HEK293 (cell line): ENCODE results near the gene SYNGR4.

Experiments
- CTCF ChIA-PET: fragments of 350-600 bp; formaldehyde crosslinking; extraction: SDS; loops from one replicate; lab custom pipeline; 2021; ENCODE audit warnings: antibody characterized with exemption; lab: Yijun Ruan, JAX
- POLR2A ChIA-PET: fragments of 300-600 bp; formaldehyde crosslinking; extraction: SDS; loops from one replicate; lab custom pipeline; 2020; ENCODE audit warnings: antibody characterized with exemption, inconsistent platforms; lab: Yijun Ruan, JAX
- H3K27ac ChIP-seq: fragments of 200-500 bp; sonication (Bioruptor generic); 2 replicates; pipeline ENCODE4 v1.5.1; 2014; ENCODE audit warnings: low read depth, low read length, control low read depth, inconsistent platforms; ENCODE audit errors: extremely low read depth
- H3K36me3 ChIP-seq, 2 experiments: fragments of 200-500 bp in 1 of 2; sonication (Bioruptor generic) in 1 of 2; 1 replicate in 1 of 2; 2 replicates in 1 of 2; pipeline ENCODE4 v1.5.1; 2014 to 2017; ENCODE audit warnings: inconsistent platforms in 2 of 2, low read length in 2 of 2; ENCODE audit not compliant: control insufficient read depth in 2 of 2, insufficient read depth in 1 of 2
- H3K4me1 ChIP-seq: fragments of 200-500 bp; sonication (Bioruptor generic); 2 replicates; pipeline ENCODE4 v1.5.1; 2014; ENCODE audit warnings: mild to moderate bottlenecking, low read length, inconsistent platforms; ENCODE audit not compliant: control insufficient read depth, insufficient read depth
- H3K4me3 ChIP-seq: 2 replicates; pipeline ENCODE4 v1.5.1; 2011; ENCODE audit warnings: low read depth, mild to moderate bottlenecking, control low read depth, low read length, moderate library complexity
- H3K9me3 ChIP-seq: fragments of 200-500 bp; sonication (Bioruptor generic); 2 replicates; pipeline ENCODE4 v1.5.1; 2014; ENCODE audit warnings: low read depth, low read length, inconsistent platforms; ENCODE audit not compliant: control insufficient read depth, insufficient read depth
- BCL11A ChIP-seq: fragments of 450-650 bp; formaldehyde crosslinking; IDR thresholded peaks from 2 replicates; pipeline ENCODE4 v1.5.1; 2016; ENCODE audit warnings: low read depth, missing biosample characterization, missing genetic modification characterization
- GLI2 ChIP-seq: fragments of 450-650 bp; formaldehyde crosslinking; IDR thresholded peaks from 2 replicates; pipeline ENCODE4; 2017; ENCODE audit warnings: missing biosample characterization, missing genetic modification characterization, low read depth, borderline replicate concordance
- GLIS2 ChIP-seq: fragments of 450-650 bp; formaldehyde crosslinking; IDR thresholded peaks from 2 replicates; pipeline ENCODE4 v1.5.1; 2016; ENCODE audit warnings: missing biosample characterization, missing genetic modification characterization
- HIC1 ChIP-seq: fragments of 450-650 bp; formaldehyde crosslinking; IDR thresholded peaks from 2 replicates; pipeline ENCODE4 v1.5.1; 2016; ENCODE audit warnings: missing biosample characterization, missing genetic modification characterization
- HOXC10 ChIP-seq: sonication (generic); formaldehyde crosslinking; IDR thresholded peaks from 2 replicates; pipeline ENCODE4 v1.8.1; 2023; ENCODE audit warnings: mild to moderate bottlenecking, missing genetic modification reagents
- KLF8 ChIP-seq: fragments of 450-650 bp; formaldehyde crosslinking; IDR thresholded peaks from 2 replicates; pipeline ENCODE4 v1.5.1; 2016; ENCODE audit warnings: missing biosample characterization, missing genetic modification characterization
- OSR2 ChIP-seq: fragments of 450-650 bp; formaldehyde crosslinking; IDR thresholded peaks from 2 replicates; pipeline ENCODE4 v1.5.1; 2016; ENCODE audit warnings: missing biosample characterization, missing genetic modification characterization
- SP2 ChIP-seq: fragments of 450-650 bp; formaldehyde crosslinking; IDR thresholded peaks from 2 replicates; pipeline ENCODE4 v1.5.1; 2016; ENCODE audit warnings: missing biosample characterization, missing genetic modification characterization
- SP3 ChIP-seq: fragments of 450-650 bp; formaldehyde crosslinking; IDR thresholded peaks from 2 replicates; pipeline ENCODE4 v1.5.1; 2016; ENCODE audit warnings: missing biosample characterization, missing genetic modification characterization
- ZBTB11 ChIP-seq: fragments of 450-650 bp; formaldehyde crosslinking; conservative IDR thresholded peaks from 2 replicates; pipeline ENCODE4 v1.5.1; 2016; ENCODE audit warnings: low read depth, missing biosample characterization, missing genetic modification characterization
- ZBTB20 ChIP-seq: fragments of 450-650 bp; formaldehyde crosslinking; IDR thresholded peaks from 2 replicates; pipeline ENCODE4 v1.5.1; 2016; ENCODE audit warnings: missing biosample characterization, missing genetic modification characterization
- ZFP69B ChIP-seq: fragments of 450-650 bp; formaldehyde crosslinking; IDR thresholded peaks from 2 replicates; pipeline ENCODE4 v1.5.1; 2016; ENCODE audit warnings: missing biosample characterization, missing genetic modification characterization
- ZNF146 ChIP-seq: fragments of 450-650 bp; formaldehyde crosslinking; IDR thresholded peaks from 2 replicates; pipeline ENCODE4 v1.5.1; 2016; ENCODE audit warnings: missing biosample characterization, missing genetic modification characterization
- ZNF394 ChIP-seq: fragments of 450-650 bp; formaldehyde crosslinking; IDR thresholded peaks from 2 replicates; pipeline ENCODE4 v1.5.1; 2016; ENCODE audit warnings: missing biosample characterization, missing genetic modification characterization, mild to moderate bottlenecking, moderate library complexity, borderline replicate concordance
- ZNF423 ChIP-seq: fragments of 450-650 bp; formaldehyde crosslinking; IDR thresholded peaks from 2 replicates; pipeline ENCODE4 v1.5.1; 2016; ENCODE audit warnings: missing biosample characterization, missing genetic modification characterization
- ZNF530 ChIP-seq: fragments of 450-650 bp; formaldehyde crosslinking; IDR thresholded peaks from 2 replicates; pipeline ENCODE4 v1.5.1; 2016; ENCODE audit warnings: low read depth, missing biosample characterization, missing genetic modification characterization
- ZNF558 ChIP-seq: fragments of 450-650 bp; formaldehyde crosslinking; IDR thresholded peaks from 2 replicates; pipeline ENCODE4 v1.5.1; 2016; ENCODE audit warnings: missing biosample characterization, missing genetic modification characterization
- ZNF596 ChIP-seq: fragments of 450-650 bp; IDR thresholded peaks from 2 replicates; pipeline ENCODE4 v1.5.0; 2018; ENCODE audit warnings: missing biosample characterization, mild to moderate bottlenecking, missing genetic modification characterization, moderate library complexity
- ZNF600 ChIP-seq: fragments of 450-650 bp; formaldehyde crosslinking; IDR thresholded peaks from 2 replicates; pipeline ENCODE4 v1.5.1; 2016; ENCODE audit warnings: missing biosample characterization, missing genetic modification characterization
- ZNF791 ChIP-seq: fragments of 450-650 bp; formaldehyde crosslinking; IDR thresholded peaks from 2 replicates; pipeline ENCODE4 v1.5.1; 2016; ENCODE audit warnings: missing biosample characterization, missing genetic modification characterization
- ZXDB ChIP-seq: fragments of 450-650 bp; formaldehyde crosslinking; IDR thresholded peaks from 2 replicates; pipeline ENCODE4 v1.5.1; 2016; ENCODE audit warnings: missing biosample characterization, missing genetic modification characterization
- TF ChIP-seq, protein P1 (sequence below): fragments of 450-650 bp; formaldehyde crosslinking; IDR thresholded peaks from 2 replicates; pipeline ENCODE4 v1.5.1; 2016; ENCODE audit warnings: missing biosample characterization, missing genetic modification characterization
- TF ChIP-seq, protein P2 (sequence below): fragments of 450-650 bp; formaldehyde crosslinking; IDR thresholded peaks from 2 replicates; pipeline ENCODE4 v1.5.1; 2016; ENCODE audit warnings: missing biosample characterization, missing genetic modification characterization

SYNGR4 gene

DNA sequence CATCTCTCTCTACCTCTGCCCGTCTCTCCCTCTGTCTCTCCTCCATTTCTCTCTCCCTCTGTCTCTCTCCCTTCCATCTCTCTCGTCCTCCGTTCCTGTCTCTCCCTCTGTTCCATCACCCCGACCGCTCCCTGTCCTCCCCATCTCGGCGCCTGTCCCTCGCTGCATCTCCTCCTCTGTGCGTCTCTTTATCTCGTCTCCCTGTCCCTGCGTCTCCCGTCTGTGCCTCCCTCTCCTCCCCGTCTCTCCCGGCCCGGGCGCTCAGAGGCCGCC, 33.9 kb downstream of the SYNGR4 start:
- ChIA-PET POLR2A (no interaction called here), CTCF (no interaction called here)
- TF ChIP-seq ZNF530 (tag by site-specific recombination): no peak
- TF ChIP-seq ZBTB11 (tag by site-specific recombination): peak; percentile 10; the same call in 1 of the 2 replicates
- no peak for TF ChIP-seq GLI2 (tag by site-specific recombination)
- TF ChIP-seq HIC1 (tag by site-specific recombination): no peak
- peak; percentile 85 for TF ChIP-seq ZNF600 (tag by site-specific recombination)
- TF ChIP-seq KLF8 (tag by site-specific recombination): peak; percentile 5; the same call in 1 of the 2 replicates
- peak; percentile 83; the same call in 1 of the 2 replicates for TF ChIP-seq ZNF596 (tag by site-specific recombination)
- TF ChIP-seq ZNF394 (tag by site-specific recombination): no peak
- H3K9me3 ChIP-seq: no peaks in the 10 kb centered on the region
- H3K27ac ChIP-seq: no peak overlapping the region
- H3K36me3 ChIP-seq: no peaks in the 10 kb centered on the region
- H3K4me1 ChIP-seq: peaks cover 12% of the 10 kb centered on the region
- no peak overlapping the region for H3K4me3 ChIP-seq

DNA sequence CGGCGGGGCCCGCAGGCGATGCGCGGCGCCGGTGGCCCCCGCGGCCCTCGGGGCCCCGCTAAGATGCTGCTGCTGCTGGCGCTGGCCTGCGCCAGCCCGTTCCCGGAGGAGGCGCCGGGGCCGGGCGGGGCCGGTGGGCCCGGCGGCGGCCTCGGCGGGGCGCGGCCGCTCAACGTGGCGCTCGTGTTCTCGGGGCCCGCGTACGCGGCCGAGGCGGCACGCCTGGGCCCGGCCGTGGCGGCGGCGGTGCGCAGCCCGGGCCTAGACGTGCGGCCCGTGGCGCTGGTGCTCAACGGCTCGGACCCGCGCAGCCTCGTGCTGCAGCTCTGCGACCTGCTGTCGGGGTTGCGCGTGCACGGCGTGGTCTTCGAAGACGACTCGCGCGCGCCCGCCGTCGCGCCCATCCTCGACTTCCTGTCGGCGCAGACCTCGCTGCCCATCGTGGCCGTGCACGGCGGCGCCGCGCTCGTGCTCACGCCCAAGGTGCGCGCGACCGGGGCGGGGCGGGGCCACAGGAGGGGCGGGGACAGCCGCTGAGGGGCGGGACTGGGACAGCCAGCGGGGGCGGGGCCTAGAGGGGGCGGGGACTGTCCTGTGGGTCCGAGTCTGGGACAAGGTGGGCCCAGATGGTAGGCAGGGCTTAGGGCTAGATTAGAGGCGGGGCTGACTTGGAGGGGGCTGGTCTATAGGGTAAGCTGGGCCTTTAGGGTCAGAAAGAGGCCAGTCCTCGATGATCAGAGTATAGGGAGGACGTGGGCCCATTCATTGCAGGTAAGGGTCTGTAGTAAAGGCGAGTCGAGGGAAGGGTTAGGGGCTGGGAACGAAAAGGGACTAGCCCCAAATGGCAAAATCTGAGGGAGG, 34.4 kb downstream of the SYNGR4 start:
- TF ChIP-seq ZNF791 (tag by site-specific recombination): no peak
- peak; percentile 44; the same call in 1 of the 2 replicates for TF ChIP-seq ZFP69B (tag by site-specific recombination)
- peak; percentile 35; the same call in 1 of the 2 replicates for TF ChIP-seq SP2 (tag by site-specific recombination)
- ChIA-PET POLR2A (no interaction called here), CTCF (no interaction called here)
- Histone ChIP-seq H3K36me3 (no peaks in the 10 kb centered on the region), H3K4me1 (peaks cover 8% of the 10 kb centered on the region), H3K4me3 (no peak overlapping the region), H3K27ac (no peak overlapping the region), H3K9me3 (no peaks in the 10 kb centered on the region)

- 0 out of 2 replicates have a peak, but pooled peaks cover 2% of the 10 kb centered on the region for H3K4me1 ChIP-seq
- no peak overlapping the region for H3K4me3 ChIP-seq
- no peaks in the 10 kb centered on the region for H3K36me3 ChIP-seq
- CTCF ChIA-PET: interaction anchor here (0.6 to 7.0 kb wide), 5 partner anchors 10 to 1348 kb away, joined by 3 to 69 read pairs (median 4); partner anchors contain the start of gene KDELR1
- H3K9me3 ChIP-seq: no peaks in the 10 kb centered on the region
- POLR2A ChIA-PET: interaction anchor here (1.4 to 1.9 kb wide), 3 partner anchors 9 to 78 kb away, joined by 3 to 10 read pairs (median 5); partner anchors contain the start of genes KDELR1, SYNGR4 and TMEM143
- no peak overlapping the region for H3K27ac ChIP-seq
- TF ChIP-seq, protein P1, sequence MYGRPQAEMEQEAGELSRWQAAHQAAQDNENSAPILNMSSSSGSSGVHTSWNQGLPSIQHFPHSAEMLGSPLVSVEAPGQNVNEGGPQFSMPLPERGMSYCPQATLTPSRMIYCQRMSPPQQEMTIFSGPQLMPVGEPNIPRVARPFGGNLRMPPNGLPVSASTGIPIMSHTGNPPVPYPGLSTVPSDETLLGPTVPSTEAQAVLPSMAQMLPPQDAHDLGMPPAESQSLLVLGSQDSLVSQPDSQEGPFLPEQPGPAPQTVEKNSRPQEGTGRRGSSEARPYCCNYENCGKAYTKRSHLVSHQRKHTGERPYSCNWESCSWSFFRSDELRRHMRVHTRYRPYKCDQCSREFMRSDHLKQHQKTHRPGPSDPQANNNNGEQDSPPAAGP: 0 out of 2 replicates have a peak, but pooled peaks have one; percentile 41
- TF ChIP-seq OSR2 (tag by site-specific recombination) (no peak), HOXC10 (CRISPR knock-in tag) (no peak), SP3 (tag by site-specific recombination) (peak; percentile 87), BCL11A (peak; percentile 98), ZXDB (tag by site-specific recombination) (peak; percentile 90), ZBTB20 (tag by site-specific recombination) (peak; percentile 72), GLIS2 (tag by site-specific recombination) (peak; percentile 18; the same call in 1 of the 2 replicates), ZNF558 (tag by site-specific recombination) (no peak), ZNF423 (no peak), ZNF146 (no peak)
- TF ChIP-seq, protein P2, sequence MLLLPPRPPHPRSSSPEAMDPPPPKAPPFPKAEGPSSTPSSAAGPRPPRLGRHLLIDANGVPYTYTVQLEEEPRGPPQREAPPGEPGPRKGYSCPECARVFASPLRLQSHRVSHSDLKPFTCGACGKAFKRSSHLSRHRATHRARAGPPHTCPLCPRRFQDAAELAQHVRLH (tag by site-specific recombination): peak; percentile 57; the same call in 1 of the 2 replicates
Observed at GRCh38 chr19:48400018-48400742, 36.0 kb downstream of the SYNGR4 start.
